ENCODE results near the gene DYNC2LI1.

DNA sequence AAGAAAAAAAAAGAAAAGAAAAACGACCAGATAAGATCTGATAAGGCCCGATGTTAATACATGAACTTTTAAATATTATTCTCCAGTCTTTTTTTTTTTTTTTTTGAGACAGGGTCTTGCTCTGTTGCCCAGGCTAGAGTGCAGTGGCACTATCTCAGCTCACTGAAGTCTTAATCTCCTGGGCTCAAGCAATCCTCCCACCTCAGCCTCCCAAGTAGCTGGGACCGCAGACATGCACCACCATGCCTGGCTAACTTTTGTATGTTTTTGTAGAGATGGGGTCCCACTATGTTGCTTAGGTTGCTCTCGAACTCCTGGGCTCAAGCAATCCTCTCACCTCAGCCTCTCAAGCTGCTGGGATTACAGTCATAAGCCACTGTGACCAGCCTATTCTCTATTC, 63.2 kb downstream of the DYNC2LI1 start:
- no peak for TF ChIP-seq EZH2 (IDR thresholded peaks at IDR 0.05; ENCODE audit: borderline replicate concordance, low read length)
- TF ChIP-seq, protein P1, sequence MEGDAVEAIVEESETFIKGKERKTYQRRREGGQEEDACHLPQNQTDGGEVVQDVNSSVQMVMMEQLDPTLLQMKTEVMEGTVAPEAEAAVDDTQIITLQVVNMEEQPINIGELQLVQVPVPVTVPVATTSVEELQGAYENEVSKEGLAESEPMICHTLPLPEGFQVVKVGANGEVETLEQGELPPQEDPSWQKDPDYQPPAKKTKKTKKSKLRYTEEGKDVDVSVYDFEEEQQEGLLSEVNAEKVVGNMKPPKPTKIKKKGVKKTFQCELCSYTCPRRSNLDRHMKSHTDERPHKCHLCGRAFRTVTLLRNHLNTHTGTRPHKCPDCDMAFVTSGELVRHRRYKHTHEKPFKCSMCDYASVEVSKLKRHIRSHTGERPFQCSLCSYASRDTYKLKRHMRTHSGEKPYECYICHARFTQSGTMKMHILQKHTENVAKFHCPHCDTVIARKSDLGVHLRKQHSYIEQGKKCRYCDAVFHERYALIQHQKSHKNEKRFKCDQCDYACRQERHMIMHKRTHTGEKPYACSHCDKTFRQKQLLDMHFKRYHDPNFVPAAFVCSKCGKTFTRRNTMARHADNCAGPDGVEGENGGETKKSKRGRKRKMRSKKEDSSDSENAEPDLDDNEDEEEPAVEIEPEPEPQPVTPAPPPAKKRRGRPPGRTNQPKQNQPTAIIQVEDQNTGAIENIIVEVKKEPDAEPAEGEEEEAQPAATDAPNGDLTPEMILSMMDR (conservative IDR thresholded peaks at IDR 0.05 in 1 of 2, IDR thresholded peaks at IDR 0.05 in 1 of 2; ENCODE audit: extremely low read depth in 1 of 2, insufficient read depth in 1 of 2, low read depth in 1 of 2, low read length in 2 of 2): no peak

Data from mammary epithelial cell (primary cell).